Measurements from ENCODE around the gene DIS3. TPM values are rescaled to one million over a fixed set of nuclear protein-coding genes. Genes with fewer than 3 reads are reported as not detected.

The DIS3 gene
- total and polyA plus RNA-seq, 2 experiments from 2014 or later, result 37.7 to 45.1 TPM

DNA sequence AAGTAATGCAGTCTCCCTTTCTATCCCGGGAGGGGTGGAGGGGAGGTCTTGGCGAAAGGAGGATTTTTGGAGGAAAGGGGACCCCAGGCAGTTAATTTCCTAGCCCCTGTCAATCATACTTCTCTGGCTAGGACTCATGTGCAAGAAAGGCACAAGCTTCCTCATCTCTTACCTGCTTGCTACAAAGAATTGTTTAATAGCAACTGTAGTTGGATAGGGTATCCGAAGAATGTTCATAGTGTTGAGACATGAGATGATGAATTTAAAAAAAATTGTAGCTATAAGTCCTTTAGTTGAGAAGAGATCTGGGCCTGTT is 53.5 kb downstream of the DIS3 start:
- Histone ChIP-seq H2AFZ (peak overlapping the region; percentile 93), H3K27ac (ENCODE audit: low read depth) (no peak overlapping the region)

More for the DNA sequence above, 53.5 kb downstream of the DIS3 start:
- Histone ChIP-seq H3K9me2 (ENCODE audit: insufficient read depth) (no peaks in the 10 kb centered on the region), H3K4me1 (ENCODE audit: insufficient read depth) (peaks cover 8% of the 10 kb centered on the region), H3K36me3 (ENCODE audit: insufficient read depth) (peaks cover 4% of the 10 kb centered on the region; the same call in 1 of the 2 replicates), H3K4me2 (peak overlapping the region; percentile 95), H4K20me1 (replicated peaks; ENCODE audit: insufficient read depth) (0 out of 2 replicates have a peak, but pooled peaks cover 10% of the 10 kb centered on the region), H3F3A (replicated peaks; ENCODE audit: low read depth) (no peaks in the 10 kb centered on the region), H3K4me3 (peak overlapping the region; percentile 82), H3K79me2 (replicated peaks; ENCODE audit: insufficient read depth) (peaks cover 68% of the 10 kb centered on the region), H3K27me3 (ENCODE audit: insufficient read depth) (no peaks in the 10 kb centered on the region)
- DNase-seq (ENCODE audit: low spot score), result no peak
- TF ChIP-seq ZNF331 (CRISPR knock-in tag; IDR thresholded peaks at IDR 0.05; ENCODE audit: low read depth) (no peak), STAT1 (IDR thresholded peaks at IDR 0.05; ENCODE audit: unreplicated experiment) (no peak), ZNF114 (CRISPR knock-in tag; IDR thresholded peaks at IDR 0.05) (no peak), EZH2phosphoT487 (IDR thresholded peaks at IDR 0.05; ENCODE audit: unreplicated experiment) (no peak), NANOG (IDR thresholded peaks at IDR 0.05; ENCODE audit: borderline replicate concordance) (no peak), POLR2AphosphoS5 (IDR thresholded peaks at IDR 0.05; ENCODE audit: low read depth) (no peak), JUNB (IDR thresholded peaks at IDR 0.05; ENCODE audit: unreplicated experiment) (no peak)
- TF ChIP-seq, protein P1, sequence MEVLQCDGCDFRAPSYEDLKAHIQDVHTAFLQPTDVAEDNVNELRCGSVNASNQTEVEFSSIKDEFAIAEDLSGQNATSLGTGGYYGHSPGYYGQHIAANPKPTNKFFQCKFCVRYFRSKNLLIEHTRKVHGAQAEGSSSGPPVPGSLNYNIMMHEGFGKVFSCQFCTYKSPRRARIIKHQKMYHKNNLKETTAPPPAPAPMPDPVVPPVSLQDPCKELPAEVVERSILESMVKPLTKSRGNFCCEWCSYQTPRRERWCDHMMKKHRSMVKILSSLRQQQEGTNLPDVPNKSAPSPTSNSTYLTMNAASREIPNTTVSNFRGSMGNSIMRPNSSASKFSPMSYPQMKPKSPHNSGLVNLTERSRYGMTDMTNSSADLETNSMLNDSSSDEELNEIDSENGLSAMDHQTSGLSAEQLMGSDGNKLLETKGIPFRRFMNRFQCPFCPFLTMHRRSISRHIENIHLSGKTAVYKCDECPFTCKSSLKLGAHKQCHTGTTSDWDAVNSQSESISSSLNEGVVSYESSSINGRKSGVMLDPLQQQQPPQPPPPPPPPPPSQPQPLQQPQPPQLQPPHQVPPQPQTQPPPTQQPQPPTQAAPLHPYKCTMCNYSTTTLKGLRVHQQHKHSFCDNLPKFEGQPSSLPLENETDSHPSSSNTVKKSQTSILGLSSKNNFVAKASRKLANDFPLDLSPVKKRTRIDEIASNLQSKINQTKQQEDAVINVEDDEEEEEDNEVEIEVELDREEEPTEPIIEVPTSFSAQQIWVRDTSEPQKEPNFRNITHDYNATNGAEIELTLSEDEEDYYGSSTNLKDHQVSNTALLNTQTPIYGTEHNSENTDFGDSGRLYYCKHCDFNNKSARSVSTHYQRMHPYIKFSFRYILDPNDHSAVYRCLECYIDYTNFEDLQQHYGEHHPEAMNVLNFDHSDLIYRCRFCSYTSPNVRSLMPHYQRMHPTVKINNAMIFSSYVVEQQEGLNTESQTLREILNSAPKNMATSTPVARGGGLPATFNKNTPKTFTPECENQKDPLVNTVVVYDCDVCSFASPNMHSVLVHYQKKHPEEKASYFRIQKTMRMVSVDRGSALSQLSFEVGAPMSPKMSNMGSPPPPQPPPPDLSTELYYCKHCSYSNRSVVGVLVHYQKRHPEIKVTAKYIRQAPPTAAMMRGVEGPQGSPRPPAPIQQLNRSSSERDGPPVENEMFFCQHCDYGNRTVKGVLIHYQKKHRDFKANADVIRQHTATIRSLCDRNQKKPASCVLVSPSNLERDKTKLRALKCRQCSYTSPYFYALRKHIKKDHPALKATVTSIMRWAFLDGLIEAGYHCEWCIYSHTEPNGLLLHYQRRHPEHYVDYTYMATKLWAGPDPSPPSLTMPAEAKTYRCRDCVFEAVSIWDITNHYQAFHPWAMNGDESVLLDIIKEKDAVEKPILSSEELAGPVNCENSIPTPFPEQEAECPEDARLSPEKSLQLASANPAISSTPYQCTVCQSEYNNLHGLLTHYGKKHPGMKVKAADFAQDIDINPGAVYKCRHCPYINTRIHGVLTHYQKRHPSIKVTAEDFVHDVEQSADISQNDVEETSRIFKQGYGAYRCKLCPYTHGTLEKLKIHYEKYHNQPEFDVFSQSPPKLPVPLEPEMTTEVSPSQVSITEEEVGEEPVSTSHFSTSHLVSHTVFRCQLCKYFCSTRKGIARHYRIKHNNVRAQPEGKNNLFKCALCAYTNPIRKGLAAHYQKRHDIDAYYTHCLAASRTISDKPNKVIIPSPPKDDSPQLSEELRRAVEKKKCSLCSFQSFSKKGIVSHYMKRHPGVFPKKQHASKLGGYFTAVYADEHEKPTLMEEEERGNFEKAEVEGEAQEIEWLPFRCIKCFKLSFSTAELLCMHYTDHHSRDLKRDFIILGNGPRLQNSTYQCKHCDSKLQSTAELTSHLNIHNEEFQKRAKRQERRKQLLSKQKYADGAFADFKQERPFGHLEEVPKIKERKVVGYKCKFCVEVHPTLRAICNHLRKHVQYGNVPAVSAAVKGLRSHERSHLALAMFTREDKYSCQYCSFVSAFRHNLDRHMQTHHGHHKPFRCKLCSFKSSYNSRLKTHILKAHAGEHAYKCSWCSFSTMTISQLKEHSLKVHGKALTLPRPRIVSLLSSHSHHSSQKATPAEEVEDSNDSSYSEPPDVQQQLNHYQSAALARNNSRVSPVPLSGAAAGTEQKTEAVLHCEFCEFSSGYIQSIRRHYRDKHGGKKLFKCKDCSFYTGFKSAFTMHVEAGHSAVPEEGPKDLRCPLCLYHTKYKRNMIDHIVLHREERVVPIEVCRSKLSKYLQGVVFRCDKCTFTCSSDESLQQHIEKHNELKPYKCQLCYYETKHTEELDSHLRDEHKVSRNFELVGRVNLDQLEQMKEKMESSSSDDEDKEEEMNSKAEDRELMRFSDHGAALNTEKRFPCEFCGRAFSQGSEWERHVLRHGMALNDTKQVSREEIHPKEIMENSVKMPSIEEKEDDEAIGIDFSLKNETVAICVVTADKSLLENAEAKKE (CRISPR knock-in tag; IDR thresholded peaks at IDR 0.05), result no peak
- TF ChIP-seq, protein P2, sequence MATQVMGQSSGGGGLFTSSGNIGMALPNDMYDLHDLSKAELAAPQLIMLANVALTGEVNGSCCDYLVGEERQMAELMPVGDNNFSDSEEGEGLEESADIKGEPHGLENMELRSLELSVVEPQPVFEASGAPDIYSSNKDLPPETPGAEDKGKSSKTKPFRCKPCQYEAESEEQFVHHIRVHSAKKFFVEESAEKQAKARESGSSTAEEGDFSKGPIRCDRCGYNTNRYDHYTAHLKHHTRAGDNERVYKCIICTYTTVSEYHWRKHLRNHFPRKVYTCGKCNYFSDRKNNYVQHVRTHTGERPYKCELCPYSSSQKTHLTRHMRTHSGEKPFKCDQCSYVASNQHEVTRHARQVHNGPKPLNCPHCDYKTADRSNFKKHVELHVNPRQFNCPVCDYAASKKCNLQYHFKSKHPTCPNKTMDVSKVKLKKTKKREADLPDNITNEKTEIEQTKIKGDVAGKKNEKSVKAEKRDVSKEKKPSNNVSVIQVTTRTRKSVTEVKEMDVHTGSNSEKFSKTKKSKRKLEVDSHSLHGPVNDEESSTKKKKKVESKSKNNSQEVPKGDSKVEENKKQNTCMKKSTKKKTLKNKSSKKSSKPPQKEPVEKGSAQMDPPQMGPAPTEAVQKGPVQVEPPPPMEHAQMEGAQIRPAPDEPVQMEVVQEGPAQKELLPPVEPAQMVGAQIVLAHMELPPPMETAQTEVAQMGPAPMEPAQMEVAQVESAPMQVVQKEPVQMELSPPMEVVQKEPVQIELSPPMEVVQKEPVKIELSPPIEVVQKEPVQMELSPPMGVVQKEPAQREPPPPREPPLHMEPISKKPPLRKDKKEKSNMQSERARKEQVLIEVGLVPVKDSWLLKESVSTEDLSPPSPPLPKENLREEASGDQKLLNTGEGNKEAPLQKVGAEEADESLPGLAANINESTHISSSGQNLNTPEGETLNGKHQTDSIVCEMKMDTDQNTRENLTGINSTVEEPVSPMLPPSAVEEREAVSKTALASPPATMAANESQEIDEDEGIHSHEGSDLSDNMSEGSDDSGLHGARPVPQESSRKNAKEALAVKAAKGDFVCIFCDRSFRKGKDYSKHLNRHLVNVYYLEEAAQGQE (IDR thresholded peaks at IDR 0.05; ENCODE audit: unreplicated experiment), result no peak
- TF ChIP-seq, protein P3, sequence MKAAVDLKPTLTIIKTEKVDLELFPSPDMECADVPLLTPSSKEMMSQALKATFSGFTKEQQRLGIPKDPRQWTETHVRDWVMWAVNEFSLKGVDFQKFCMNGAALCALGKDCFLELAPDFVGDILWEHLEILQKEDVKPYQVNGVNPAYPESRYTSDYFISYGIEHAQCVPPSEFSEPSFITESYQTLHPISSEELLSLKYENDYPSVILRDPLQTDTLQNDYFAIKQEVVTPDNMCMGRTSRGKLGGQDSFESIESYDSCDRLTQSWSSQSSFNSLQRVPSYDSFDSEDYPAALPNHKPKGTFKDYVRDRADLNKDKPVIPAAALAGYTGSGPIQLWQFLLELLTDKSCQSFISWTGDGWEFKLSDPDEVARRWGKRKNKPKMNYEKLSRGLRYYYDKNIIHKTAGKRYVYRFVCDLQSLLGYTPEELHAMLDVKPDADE (IDR thresholded peaks at IDR 0.05), result no peak
- TF ChIP-seq, protein P4, sequence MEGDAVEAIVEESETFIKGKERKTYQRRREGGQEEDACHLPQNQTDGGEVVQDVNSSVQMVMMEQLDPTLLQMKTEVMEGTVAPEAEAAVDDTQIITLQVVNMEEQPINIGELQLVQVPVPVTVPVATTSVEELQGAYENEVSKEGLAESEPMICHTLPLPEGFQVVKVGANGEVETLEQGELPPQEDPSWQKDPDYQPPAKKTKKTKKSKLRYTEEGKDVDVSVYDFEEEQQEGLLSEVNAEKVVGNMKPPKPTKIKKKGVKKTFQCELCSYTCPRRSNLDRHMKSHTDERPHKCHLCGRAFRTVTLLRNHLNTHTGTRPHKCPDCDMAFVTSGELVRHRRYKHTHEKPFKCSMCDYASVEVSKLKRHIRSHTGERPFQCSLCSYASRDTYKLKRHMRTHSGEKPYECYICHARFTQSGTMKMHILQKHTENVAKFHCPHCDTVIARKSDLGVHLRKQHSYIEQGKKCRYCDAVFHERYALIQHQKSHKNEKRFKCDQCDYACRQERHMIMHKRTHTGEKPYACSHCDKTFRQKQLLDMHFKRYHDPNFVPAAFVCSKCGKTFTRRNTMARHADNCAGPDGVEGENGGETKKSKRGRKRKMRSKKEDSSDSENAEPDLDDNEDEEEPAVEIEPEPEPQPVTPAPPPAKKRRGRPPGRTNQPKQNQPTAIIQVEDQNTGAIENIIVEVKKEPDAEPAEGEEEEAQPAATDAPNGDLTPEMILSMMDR (conservative IDR thresholded peaks at IDR 0.05; ENCODE audit: low read depth in 2 of 2), result no peak
- 0 out of 2 replicates have a peak overlapping the region, but pooled peaks have one; percentile 88 for H3K27ac Mint-ChIP-seq
- peaks cover 17% of the 10 kb centered on the region for H3K4me1 Mint-ChIP-seq
- H3K9me3 Mint-ChIP-seq, result no peaks in the 10 kb centered on the region
- peaks cover 2% of the 10 kb centered on the region for H3K27me3 Mint-ChIP-seq (ENCODE audit: insufficient read depth, low read depth, poor library complexity)
- peak overlapping the region; percentile 95 for H3K4me3 Mint-ChIP-seq
- H3K36me3 Mint-ChIP-seq (ENCODE audit: low read depth), result peaks cover 21% of the 10 kb centered on the region
- ATAC-seq, result no peak

Data from GM23338 (cell line).